ENCODE data around the gene RHBDD1. TPM values are rescaled to one million over a fixed set of nuclear protein-coding genes. Genes with fewer than 3 reads are reported as not detected.

Gene RHBDD1
- total RNA-seq, 1 donor from 2014 or later: 27.7 TPM

- TF ChIP-seq CTCF (IDR thresholded peaks at IDR 0.05): no peak
- Mint-ChIP-seq H3K27ac (ENCODE audit: unreplicated experiment) (no peak overlapping the region), H3K27me3 (ENCODE audit: unreplicated experiment) (no peaks in the 10 kb centered on the region), H3K36me3 (ENCODE audit: unreplicated experiment) (peaks cover 2% of the 10 kb centered on the region), H3K4me3 (ENCODE audit: unreplicated experiment) (no peak overlapping the region), H3K9me3 (ENCODE audit: unreplicated experiment) (no peaks in the 10 kb centered on the region), H3K4me1 (ENCODE audit: unreplicated experiment) (no peaks in the 10 kb centered on the region)
- DNase-seq (ENCODE audit: extremely low spot score, unreplicated experiment): no peak
Measured at GRCh38 chr2:226855787-226856186, 19.9 kb downstream of the RHBDD1 start.

- Mint-ChIP-seq H3K27me3 (ENCODE audit: unreplicated experiment) (no peaks in the 10 kb centered on the region), H3K9me3 (ENCODE audit: unreplicated experiment) (no peaks in the 10 kb centered on the region), H3K4me1 (ENCODE audit: unreplicated experiment) (peaks cover 9% of the 10 kb centered on the region), H3K36me3 (ENCODE audit: unreplicated experiment) (peaks cover 6% of the 10 kb centered on the region), H3K27ac (ENCODE audit: unreplicated experiment) (no peak overlapping the region), H3K4me3 (ENCODE audit: unreplicated experiment) (no peak overlapping the region)
- no peak for TF ChIP-seq CTCF (IDR thresholded peaks at IDR 0.05)
- no peak for DNase-seq (ENCODE audit: extremely low spot score, unreplicated experiment)
Measured at GRCh38 chr2:226860087-226860486, 24.2 kb downstream of the RHBDD1 start.

- no peaks in the 10 kb centered on the region for H3K9me3 Mint-ChIP-seq (ENCODE audit: unreplicated experiment)
- H3K27me3 Mint-ChIP-seq (ENCODE audit: unreplicated experiment): no peaks in the 10 kb centered on the region
- no peak for DNase-seq (ENCODE audit: extremely low spot score, unreplicated experiment)
- no peak overlapping the region for H3K27ac Mint-ChIP-seq (ENCODE audit: unreplicated experiment)
- peaks cover 9% of the 10 kb centered on the region for H3K4me1 Mint-ChIP-seq (ENCODE audit: unreplicated experiment)
- TF ChIP-seq CTCF (IDR thresholded peaks at IDR 0.05): no peak
- H3K4me3 Mint-ChIP-seq (ENCODE audit: unreplicated experiment): no peak overlapping the region
- H3K36me3 Mint-ChIP-seq (ENCODE audit: unreplicated experiment): peaks cover 15% of the 10 kb centered on the region
Measured at GRCh38 chr2:226862623-226863022, 26.8 kb downstream of the RHBDD1 start.

GRCh38 chr2:226865273-226865672 lies 29.4 kb downstream of the RHBDD1 start:
- TF ChIP-seq CTCF (IDR thresholded peaks at IDR 0.05): no peak

GRCh38 chr2:226865710-226866109 lies 29.9 kb downstream of the RHBDD1 start:
- H3K27ac Mint-ChIP-seq (ENCODE audit: unreplicated experiment): no peak overlapping the region
- TF ChIP-seq CTCF (IDR thresholded peaks at IDR 0.05): no peak
- no peaks in the 10 kb centered on the region for H3K27me3 Mint-ChIP-seq (ENCODE audit: unreplicated experiment)

More at GRCh38 chr2:226865273-226865672, 29.4 kb downstream of the RHBDD1 start:
- no peaks in the 10 kb centered on the region for H3K27me3 Mint-ChIP-seq (ENCODE audit: unreplicated experiment)
- peaks cover 18% of the 10 kb centered on the region for H3K4me1 Mint-ChIP-seq (ENCODE audit: unreplicated experiment)
- no peak overlapping the region for H3K4me3 Mint-ChIP-seq (ENCODE audit: unreplicated experiment)
- H3K27ac Mint-ChIP-seq (ENCODE audit: unreplicated experiment): no peak overlapping the region
- no peak for DNase-seq (ENCODE audit: extremely low spot score, unreplicated experiment)
- no peaks in the 10 kb centered on the region for H3K9me3 Mint-ChIP-seq (ENCODE audit: unreplicated experiment)
- peaks cover 23% of the 10 kb centered on the region for H3K36me3 Mint-ChIP-seq (ENCODE audit: unreplicated experiment)

More at GRCh38 chr2:226865710-226866109, 29.9 kb downstream of the RHBDD1 start:
- H3K4me1 Mint-ChIP-seq (ENCODE audit: unreplicated experiment): peaks cover 18% of the 10 kb centered on the region
- H3K4me3 Mint-ChIP-seq (ENCODE audit: unreplicated experiment): no peak overlapping the region
- H3K9me3 Mint-ChIP-seq (ENCODE audit: unreplicated experiment): no peaks in the 10 kb centered on the region
- DNase-seq (ENCODE audit: extremely low spot score, unreplicated experiment): no peak
- peaks cover 28% of the 10 kb centered on the region for H3K36me3 Mint-ChIP-seq (ENCODE audit: unreplicated experiment)

Data from osteocyte (in vitro differentiated cells).